ENCODE measurements around the gene TMEM266.

- TF ChIP-seq, protein P1, sequence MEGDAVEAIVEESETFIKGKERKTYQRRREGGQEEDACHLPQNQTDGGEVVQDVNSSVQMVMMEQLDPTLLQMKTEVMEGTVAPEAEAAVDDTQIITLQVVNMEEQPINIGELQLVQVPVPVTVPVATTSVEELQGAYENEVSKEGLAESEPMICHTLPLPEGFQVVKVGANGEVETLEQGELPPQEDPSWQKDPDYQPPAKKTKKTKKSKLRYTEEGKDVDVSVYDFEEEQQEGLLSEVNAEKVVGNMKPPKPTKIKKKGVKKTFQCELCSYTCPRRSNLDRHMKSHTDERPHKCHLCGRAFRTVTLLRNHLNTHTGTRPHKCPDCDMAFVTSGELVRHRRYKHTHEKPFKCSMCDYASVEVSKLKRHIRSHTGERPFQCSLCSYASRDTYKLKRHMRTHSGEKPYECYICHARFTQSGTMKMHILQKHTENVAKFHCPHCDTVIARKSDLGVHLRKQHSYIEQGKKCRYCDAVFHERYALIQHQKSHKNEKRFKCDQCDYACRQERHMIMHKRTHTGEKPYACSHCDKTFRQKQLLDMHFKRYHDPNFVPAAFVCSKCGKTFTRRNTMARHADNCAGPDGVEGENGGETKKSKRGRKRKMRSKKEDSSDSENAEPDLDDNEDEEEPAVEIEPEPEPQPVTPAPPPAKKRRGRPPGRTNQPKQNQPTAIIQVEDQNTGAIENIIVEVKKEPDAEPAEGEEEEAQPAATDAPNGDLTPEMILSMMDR (IDR thresholded peaks at IDR 0.05) = no peak
- no peak for TF ChIP-seq POLR2A (IDR thresholded peaks at IDR 0.05)
Observed at GRCh38 chr15:76172782-76173181, 113.0 kb downstream of the TMEM266 start.

Measured in stomach (tissue), 4 donors.